PFSK-1 (cell line): ENCODE data around the gene COMP.

Source experiments
- FOXP2 ChIP-seq: optimal IDR thresholded peaks from 2 replicates; pipeline ENCODE3; 2011; ENCODE audit warnings: borderline replicate concordance, control low read depth, inconsistent platforms; ENCODE audit not compliant: insufficient read depth; ENCODE audit errors: extremely low read length, extremely low read depth
- POLR2AphosphoS5 ChIP-seq: IDR thresholded peaks from 2 replicates; pipeline ENCODE4 v1.6.1; 2012; ENCODE audit warnings: low read depth, mild to moderate bottlenecking, control low read depth, low read length, moderate library complexity
- SIN3A ChIP-seq: IDR thresholded peaks from 2 replicates; pipeline ENCODE4 v1.6.1; 2012; ENCODE audit warnings: mild to moderate bottlenecking, low read length, moderate library complexity, borderline replicate concordance; ENCODE audit not compliant: insufficient read depth
- TAF1 ChIP-seq: IDR thresholded peaks from 2 replicates; pipeline ENCODE4 v1.6.1; 2012; ENCODE audit warnings: low read length, control low read depth, borderline replicate concordance; ENCODE audit not compliant: insufficient read depth
- TF ChIP-seq, protein P1 (sequence below), 2 experiments: IDR thresholded peaks; 2 replicates each; pipeline versions ENCODE4 v1.6.1 to v1.8.0; 2011 to 2012; ENCODE audit warnings: low read depth in 2 of 2, low read length in 2 of 2, control low read depth in 1 of 2, inconsistent platforms in 1 of 2, mild to moderate bottlenecking in 1 of 2, moderate library complexity in 1 of 2; ENCODE audit not compliant: insufficient read depth in 1 of 2

The COMP gene

DNA sequence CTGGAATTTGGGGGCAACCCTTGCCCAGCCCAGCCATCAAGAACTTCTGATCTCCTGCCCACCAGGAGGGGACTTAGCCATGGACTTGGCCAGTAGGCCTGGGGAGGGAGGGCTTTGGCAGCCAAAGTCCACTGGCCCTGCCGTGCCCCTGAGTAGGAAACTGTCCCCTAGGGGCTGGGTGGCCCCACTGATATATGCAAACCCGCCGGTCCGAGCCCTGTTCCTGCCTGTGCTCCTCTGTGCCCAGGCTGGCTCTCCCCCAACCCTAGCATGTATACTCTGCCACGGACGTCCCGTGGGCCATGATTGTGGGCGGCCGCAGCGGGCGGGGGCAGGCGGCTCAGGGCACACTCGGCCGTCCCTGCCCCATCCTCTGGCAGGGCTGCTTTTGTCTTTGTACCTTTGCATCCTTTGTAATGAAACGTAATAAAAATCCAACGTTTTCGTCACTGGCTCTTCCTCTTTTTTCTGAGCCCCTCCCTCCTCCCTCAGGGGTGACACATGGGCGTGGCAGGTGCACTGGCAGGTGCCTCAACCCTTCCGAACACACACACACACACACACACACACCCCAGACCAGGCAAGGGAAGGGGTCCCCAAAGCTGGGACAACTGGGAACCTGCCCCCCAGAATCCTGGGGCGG is 9.1 kb downstream of the COMP start:
- no peak for TF ChIP-seq FOXP2
- no peak for TF ChIP-seq TAF1
- TF ChIP-seq POLR2AphosphoS5, result no peak
- TF ChIP-seq, protein P1, sequence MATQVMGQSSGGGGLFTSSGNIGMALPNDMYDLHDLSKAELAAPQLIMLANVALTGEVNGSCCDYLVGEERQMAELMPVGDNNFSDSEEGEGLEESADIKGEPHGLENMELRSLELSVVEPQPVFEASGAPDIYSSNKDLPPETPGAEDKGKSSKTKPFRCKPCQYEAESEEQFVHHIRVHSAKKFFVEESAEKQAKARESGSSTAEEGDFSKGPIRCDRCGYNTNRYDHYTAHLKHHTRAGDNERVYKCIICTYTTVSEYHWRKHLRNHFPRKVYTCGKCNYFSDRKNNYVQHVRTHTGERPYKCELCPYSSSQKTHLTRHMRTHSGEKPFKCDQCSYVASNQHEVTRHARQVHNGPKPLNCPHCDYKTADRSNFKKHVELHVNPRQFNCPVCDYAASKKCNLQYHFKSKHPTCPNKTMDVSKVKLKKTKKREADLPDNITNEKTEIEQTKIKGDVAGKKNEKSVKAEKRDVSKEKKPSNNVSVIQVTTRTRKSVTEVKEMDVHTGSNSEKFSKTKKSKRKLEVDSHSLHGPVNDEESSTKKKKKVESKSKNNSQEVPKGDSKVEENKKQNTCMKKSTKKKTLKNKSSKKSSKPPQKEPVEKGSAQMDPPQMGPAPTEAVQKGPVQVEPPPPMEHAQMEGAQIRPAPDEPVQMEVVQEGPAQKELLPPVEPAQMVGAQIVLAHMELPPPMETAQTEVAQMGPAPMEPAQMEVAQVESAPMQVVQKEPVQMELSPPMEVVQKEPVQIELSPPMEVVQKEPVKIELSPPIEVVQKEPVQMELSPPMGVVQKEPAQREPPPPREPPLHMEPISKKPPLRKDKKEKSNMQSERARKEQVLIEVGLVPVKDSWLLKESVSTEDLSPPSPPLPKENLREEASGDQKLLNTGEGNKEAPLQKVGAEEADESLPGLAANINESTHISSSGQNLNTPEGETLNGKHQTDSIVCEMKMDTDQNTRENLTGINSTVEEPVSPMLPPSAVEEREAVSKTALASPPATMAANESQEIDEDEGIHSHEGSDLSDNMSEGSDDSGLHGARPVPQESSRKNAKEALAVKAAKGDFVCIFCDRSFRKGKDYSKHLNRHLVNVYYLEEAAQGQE (IDR thresholded peaks at IDR 0.05; ENCODE audit: insufficient read depth in 1 of 2, low read depth in 2 of 2, low read length in 2 of 2), result no peak
- no peak for TF ChIP-seq SIN3A

DNA sequence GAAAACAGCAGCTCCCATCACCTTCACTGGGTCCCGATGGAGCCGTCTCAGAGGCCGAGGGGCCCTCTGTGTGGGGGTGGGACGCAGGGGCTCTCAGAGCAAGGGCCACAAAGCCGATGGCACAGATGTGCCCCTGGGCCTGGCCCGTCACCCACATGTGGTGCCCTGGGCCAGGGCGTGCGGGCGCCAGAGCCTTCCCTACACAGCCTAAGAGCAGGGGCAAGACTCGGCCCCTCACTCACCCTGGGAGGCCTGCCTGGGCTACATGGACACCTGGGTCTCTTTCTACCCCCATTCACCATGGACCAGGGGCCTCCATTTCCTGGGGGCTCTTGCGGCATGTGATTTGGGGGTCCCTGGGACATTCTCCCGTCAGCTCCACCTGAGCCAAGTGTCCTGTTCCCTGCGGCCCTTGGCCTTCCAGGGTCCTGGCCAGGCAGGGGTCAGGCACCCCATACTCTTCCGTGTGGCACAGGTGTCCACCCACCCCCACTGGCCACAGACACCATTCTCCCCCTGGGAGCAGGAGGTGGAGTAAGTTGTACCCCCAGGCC is 10.0 kb downstream of the COMP start:
- TF ChIP-seq TAF1 (no peak), FOXP2 (no peak), POLR2AphosphoS5 (no peak), SIN3A (no peak)
- TF ChIP-seq, protein P1 (IDR thresholded peaks at IDR 0.05; ENCODE audit: insufficient read depth in 1 of 2, low read depth in 2 of 2, low read length in 2 of 2), result no peak

DNA sequence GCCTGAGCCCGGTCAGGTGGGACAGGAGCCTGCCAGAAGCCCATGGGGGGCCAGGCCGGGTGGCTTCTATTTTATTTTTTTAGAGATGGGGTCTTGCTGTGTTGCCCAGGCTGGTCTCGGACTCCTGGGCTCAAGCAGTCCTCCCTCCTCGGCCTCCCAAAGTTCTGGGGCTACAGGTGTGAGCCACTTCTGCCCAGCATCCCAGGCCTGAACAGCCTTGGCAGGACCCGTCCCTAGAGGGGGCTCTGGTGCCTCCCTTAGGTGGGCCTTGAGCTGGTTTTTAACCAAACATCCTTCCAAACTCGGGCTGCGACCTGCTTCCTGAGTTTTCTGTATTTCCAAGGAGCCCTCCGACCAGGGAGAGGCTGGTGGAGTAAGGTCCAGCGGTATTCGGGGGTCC is 10.5 kb downstream of the COMP start:
- TF ChIP-seq SIN3A, result no peak
- no peak for TF ChIP-seq FOXP2
- no peak for TF ChIP-seq TAF1
- TF ChIP-seq, protein P1 (IDR thresholded peaks at IDR 0.05; ENCODE audit: insufficient read depth in 1 of 2, low read depth in 2 of 2, low read length in 2 of 2), result no peak
- TF ChIP-seq POLR2AphosphoS5, result no peak

DNA sequence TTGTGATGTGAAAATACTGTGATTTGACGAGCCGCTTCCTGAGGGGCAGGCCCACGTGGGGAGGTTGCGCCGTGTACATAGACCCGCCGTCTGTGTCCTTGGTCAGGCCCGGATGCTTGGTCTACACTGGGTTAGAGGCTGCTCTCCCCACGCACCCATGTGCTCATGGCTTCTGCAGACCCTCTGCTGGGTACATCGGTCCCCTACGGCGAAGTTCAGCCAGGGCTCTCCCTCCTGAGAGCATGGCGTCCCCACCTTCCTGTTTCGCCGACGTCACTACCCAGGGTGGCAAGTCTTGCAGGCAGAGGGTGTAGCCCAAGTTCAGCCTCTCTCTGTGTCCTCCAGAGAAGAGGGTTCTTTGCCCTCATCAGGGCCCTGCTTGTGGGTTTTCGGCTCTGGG is 11.0 kb downstream of the COMP start:
- TF ChIP-seq FOXP2 (no peak), SIN3A (no peak), POLR2AphosphoS5 (no peak), TAF1 (no peak)
- TF ChIP-seq, protein P1 (IDR thresholded peaks at IDR 0.05; ENCODE audit: insufficient read depth in 1 of 2, low read depth in 2 of 2, low read length in 2 of 2), result no peak
